HG02884 (cell line): ENCODE measurements around the gene GRIK4.
"Not testable (repeated sequence)": the region's sequence is repeated elsewhere in the genome, so short reads cannot be mapped to it uniquely, and the experiment has no call there.

Experiments
- ATAC-seq: cut with Tn5 transposase; IDR thresholded peaks from one replicate; pipeline ENCODE4 v1.9.1; 2021; ENCODE audit warnings: mild to moderate bottlenecking, moderate library complexity; ENCODE audit not compliant: unreplicated experiment

The GRIK4 gene

DNA sequence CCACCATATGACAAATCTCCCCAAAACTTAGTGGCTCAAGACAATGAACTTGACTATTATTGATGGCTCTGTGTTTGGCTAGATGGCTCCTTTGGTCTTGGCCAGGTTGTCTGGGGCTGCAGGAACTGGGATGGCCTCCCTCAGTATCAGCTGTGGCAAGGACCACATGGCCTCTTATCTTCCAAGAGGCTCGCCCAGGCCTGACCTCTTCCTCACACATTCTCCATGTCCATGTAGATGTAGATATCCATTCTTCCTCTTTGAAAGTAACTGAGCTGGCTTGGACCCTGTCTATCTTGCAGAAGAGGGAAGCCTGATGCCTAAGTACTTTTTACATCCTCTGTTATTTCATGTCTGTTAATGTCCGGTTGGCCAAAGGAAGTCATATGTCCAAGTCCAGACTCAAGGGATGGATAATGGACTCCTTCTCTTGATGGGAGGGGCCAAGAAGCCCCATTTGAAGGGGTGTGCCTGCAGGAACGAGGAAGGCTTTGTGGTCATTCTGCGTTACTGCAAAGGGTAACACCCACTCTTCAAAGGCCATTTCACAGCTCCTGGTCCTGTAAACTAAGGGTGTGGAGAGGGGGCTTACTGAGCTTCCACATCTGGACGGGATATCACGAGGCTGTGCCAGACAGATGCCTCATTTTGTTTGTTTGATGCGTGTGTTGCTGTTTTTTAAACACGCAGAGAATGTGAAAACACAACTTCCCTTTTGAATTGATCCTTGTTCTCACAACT lies 87.1 kb downstream of the GRIK4 start:
- ATAC-seq, result no peak

DNA sequence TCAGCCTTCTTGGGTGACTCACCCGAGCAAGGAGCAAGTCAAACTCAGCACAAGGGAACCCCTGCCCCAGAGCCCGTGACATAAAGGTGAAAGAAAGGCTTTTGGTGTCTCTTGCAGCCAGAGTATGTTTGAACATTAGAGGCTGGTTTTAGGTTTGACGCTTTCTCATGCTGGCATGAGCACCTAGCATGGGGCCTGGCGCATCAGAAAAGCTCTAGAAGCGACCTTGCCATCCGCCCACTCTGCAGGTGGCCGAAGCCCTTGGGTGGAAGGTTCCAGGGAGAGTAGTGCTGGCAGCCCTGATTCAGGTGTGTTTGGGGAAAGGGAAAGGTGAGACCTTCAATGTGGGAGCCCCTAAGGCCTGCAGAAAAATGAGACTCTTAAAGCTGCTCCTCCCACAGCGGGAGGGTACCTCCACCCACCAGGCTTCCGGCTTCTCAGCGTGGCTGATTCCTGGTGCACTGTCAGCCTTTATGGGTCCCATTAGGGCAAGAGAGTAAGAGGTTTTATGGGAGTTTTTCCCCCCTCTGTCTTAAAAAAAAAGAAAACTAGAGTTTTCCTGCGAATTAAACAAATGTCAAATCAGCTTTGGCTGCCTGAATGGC lies 88.4 kb downstream of the GRIK4 start:
- no peak for ATAC-seq

DNA sequence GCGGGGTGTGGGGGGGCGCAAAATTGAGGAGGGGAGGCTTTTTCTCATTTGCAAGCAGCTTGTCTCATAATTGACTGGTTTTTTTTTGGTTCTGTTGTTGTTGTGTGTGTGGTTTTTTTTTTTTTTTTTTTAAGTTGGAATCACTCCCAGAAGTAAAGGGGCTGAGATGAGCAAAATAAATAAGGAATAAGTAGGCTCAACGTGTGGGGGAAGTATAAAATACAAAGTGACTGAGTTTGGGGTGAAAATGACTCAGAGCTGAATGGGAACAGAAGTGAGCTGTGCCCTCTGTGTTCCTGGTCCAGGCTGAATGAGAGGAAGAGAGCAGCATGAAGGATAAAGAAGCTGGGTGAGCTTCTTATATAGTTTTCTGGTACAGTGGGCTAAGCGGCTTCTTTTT lies 90.0 kb downstream of the GRIK4 start:
- no peak for ATAC-seq

DNA sequence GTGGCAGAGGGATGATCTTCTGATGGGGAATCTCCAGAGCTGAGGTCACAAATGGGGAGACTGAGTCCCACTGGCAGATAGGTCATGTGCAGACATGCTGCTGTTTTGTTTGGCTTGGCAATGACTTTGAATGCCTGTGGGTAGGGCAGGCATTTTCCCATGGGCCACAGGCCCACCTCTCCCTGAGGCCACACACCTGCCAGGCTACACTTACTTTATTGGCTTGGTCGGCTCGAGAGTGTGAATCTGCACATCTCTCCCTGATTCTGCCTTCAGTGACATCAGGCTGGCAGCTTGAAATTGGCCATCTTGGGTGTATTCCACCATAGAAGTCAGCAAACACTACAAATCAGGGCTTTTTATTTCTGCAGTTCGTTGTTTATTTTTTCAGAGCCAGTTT lies 91.5 kb downstream of the GRIK4 start:
- no peak for ATAC-seq

DNA sequence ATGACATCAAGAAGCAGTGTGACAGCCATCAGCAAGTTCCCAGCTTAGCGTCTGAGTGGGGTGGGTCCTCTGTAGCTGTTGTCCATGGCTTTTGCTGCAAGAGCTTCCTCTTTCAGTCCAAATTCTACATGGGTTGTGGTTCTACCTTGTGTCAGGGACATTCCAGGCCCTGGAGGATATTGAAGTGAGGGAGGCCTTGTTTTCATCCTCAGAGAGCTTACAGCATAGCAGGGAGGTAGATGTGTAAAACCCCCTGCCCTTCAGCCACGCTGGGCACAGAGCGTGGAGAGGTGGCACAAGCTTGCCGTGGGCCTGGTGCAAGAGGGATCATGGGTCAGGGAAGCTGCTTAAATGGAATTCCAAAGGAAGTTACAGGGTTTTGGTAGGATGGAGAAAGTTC lies 93.9 kb downstream of the GRIK4 start:
- no peak for ATAC-seq

DNA sequence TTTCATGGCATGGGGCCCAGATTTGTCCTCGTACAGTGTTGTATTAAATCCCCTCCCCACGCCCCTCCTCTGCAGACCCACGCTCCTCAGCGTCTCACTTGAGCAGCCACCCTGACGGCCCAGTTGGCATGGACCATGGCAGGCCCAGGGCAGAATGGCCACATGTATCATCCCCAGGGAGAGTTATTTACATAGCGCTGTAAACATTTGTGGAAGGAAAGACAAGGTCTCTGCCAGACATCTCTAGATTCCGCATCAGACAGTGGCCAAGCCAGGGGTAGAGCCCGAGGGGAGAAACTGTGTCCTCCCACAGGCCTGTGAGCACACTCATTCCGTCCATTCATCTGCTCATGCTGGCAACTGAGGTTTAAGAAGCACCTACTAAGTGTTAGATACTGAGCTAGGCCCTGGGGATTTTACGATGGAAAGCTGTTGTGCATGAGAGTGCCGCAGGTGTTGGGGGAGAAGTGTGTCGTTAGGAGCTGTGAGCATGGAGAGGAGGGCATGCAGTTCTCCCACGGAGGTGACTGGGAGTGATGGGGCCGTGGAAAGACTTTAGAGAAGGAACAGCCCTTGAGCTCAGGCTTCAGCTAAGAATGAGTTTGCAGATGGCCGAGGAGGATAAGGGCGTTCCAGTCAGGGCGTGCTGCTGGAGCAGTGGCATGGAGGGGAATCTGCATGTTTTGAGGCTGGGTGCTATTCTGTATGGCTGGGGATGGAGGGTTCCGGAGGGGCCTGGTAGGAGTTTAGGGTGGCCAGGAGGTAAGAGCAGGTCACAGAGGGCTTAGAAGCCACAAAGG lies 94.9 kb downstream of the GRIK4 start:
- ATAC-seq, result no peak

DNA sequence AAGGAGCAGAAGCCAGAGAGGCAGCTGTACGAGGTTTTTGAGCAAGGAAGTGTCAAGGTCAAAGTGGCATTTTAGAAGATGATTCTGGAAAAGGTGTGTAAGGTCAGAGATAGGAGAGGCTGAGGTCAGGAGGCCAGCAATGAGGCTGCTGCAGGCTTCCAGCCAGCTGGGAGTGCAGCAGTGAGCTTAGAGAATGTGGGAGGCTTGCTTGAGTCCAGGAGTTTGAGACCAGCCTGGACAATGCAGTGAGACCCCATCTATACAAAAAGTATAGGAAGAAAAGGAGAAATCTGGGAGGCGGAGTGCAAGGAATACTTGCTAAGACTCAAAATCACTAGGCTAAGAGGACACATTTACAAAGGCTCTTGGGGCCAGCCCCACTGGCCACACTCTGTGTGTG lies 96.5 kb downstream of the GRIK4 start:
- ATAC-seq, result no peak

DNA sequence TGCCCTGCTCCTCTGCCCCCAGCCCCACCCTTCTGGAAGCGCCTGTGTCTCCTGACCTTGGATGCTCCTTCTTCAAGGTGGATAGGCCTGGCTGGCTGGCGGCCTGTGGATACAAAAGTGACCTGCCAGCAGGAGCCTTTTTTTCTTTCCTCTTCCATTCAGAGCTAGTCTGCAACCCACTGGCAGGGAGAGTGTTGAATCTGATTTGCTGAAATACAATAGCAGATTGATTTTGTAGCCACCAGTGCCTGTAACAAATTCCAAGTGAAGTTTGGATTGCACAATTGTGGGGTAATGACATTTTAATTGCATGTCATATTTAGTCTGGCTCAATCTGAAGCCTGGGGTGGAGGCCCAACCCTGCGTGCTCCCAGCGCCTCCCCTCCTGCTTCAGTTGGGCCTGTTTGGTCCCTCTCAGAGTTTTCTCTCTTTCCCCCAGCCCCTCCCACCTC lies 97.2 kb downstream of the GRIK4 start:
- no peak for ATAC-seq

DNA sequence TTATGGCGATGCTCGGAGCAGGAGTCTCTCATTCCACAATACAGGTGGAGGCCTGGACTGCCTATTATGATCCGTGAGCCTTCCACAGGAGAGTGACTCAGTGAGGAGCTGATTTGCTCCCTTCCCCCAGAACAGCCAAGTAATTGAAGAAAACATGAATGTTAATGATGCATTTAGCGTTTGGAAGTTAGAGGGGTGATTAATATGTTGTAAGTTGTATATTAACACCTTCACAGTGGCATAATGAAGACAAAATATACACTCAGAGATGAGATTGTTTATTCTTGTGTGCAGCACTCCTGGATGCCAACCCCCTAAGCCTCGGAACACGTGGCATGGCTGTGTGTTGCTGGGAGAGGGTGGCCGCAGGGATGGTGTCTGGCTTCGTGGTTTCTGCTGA lies 98.6 kb downstream of the GRIK4 start:
- ATAC-seq, result no peak

DNA sequence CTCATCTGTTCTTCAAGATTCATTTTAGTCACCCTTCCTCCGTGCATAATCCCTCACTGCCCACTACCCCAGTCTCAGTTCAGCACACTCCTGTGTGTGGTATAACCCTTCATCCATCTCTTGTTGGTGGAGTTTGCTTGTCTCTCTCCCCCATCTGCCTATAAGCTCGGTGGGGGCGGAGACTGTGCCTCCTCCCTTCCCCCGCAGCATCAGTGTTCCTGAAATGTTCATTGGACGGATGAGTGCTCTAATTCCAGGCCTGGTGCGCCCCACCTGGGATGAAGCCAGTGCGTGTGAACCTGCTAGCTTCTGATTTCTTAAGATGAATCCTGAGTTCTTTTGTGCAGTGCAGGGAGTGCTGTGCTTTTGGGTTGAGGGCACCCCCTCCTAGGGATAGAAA lies 100.0 kb downstream of the GRIK4 start:
- no peak for ATAC-seq

DNA sequence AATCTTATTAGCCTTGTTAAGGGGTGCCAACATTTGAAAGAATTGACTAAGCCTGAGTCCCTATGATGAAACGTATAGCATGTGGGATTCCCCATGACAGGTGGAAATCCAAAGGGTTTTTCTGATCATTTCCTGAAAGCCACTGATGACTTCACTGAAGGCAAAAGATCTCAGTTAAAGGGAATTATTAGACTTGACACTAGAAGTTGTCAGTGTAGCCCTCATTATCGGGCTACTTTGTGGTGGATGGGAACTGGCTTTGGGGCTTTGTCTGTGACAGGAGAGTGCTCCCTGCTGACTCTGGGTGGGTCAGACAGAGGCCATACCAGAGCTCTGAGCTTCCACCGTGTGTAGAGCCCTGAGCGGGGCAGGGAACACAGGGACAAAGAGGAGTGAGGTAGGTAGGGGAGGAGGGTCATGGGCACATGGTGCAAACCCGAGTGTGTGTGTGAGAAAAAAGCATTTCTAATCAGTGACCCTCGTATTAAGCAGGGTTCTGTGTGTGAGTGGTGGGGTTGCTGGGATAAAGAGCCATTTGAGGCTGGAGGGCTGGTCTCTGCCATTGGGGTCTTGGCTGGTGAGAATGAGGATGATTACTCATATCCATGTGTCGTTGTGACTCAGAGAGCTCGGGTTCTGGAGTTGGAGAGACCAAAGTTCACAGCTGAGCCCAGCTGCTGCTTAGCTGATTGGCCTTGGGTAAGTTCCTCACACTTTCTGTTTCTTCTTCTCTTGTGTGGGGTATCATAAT lies 101.1 kb downstream of the GRIK4 start:
- ATAC-seq, result peak; percentile 81

DNA sequence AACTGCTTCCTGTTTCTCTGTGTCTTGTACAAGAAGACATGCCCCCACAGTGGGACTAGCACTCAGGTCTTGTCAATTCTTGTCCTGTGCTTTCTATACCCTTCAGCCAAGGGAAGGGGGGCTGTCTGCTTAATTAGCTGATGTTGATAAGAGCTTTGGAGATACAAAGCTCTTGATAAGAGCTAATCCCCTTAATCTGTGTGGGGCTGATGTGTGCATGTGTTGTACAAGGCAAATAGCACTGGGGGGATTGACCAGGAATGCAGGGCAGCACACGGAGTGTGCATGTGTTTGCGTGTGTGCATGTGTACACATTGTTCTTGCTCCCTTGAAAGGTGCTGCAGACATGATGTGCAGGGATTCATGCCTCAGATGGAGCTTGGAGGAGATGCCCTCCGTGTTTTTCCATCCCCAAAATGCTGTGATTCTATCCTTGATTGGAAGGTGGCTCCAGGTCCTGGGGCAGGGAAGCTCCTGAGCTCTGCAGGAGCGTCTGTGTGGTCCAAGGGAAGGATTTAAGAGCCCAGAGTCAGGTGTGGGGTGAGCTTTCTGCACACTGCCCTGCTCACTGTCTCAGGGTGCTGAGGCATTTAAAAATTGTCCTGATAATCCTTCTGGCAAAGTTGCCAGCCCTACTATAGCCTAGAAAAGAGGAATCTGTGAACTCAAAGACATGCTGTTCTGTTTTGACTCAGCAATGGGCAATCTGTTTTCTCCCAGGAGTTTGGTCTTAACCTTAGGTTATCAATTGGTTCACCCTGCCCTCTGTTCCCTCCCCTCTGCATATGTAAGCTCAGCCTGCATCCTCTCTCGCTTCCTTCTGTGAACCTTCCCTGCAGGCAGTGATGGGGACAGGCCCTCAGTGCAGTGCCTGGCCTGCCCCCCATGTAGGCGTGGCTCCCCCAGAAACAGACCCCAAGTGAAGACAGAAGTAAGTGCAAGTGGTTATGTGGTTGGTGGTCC lies 102.0 kb downstream of the GRIK4 start:
- peak; percentile 56 for ATAC-seq

DNA sequence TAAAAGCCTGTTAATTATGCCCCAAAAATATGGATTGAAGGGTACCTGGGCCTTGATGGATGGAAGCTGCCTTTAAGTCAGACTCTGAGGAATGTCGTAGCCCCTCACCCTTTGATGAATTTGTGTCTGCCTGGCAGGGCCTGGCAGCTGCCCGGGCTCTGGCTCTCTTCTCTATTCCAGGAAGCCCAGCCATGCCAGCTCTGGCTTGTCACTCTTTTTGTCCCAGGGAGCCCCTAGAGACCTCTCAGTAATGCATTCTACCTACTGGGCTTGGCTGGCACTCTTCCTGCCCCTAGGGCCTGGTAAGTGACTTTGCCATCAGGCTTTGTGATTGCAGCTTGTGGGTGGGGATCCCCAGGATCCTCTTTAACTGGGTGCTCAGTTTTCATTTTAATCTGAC lies 103.8 kb downstream of the GRIK4 start:
- no peak for ATAC-seq

DNA sequence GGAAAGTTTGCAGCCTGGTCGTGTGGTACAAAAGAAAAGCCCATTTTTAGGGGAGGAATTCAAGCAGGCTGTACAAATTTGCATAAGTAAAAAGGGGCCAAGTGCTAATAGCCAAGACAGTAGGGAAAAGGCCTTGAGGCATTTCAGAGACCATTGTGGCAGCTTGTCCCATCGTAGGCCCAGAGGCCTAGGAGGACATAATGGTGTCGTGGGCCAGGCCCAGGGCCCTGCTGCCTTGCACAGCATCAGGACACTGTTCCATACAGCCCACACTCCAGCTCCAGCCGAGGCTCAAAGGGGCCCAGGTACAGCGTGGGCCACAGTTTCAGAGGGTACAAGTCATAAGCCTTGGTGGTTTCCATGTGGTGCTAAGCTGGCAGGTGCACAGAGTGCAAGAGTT lies 106.9 kb downstream of the GRIK4 start:
- no peak for ATAC-seq

DNA sequence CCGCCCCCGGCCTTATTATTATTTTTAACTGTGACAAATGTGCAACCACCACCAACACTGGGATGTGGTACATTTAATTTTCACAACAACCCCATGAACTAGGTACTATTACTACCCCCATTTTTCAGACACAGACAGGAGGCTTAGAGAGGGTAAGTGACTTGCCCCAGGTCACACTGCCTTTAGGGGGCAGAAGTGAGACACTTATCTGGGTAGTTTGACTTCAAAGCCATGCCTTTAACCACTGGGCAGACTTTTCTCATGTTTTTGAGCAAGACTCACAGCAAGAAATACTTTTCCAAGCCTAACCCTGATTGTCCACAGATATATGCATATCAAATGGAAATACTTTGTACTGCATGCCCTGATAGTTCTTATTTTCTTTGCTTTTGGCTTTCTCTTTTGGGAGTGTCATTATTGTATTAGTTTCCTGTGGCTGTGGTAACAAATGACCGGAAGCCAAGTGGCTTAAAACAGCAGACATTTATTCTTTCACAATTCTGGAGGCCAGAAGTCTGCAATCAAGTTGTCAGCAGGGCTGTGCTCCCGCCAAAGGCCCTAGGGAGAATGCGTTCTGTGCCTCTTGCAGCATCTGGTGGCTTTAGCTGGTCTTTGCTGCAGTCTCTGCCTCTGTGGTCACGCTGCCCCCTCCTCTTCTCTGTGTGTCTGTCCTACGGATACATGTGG lies 110.8 kb downstream of the GRIK4 start:
- no peak for ATAC-seq

DNA sequence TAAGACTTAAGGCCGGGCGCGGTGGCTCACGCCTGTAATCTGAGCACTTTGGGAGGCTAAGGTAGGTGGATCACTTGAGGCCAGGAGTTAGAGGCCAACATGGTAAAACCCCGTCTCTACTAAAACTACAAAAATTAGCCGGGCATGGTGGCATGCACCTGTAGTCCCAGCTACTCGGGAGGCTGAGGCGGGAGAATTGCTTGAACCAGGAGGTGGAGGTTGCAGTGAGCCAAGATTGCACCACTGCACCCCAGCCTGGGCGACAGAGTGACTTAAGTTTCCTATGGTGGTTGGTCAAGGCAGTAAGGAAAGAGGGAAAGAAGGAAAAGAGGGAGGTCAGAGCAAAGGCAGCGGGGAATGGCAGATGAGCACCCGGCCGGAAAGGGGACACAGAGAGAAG lies 113.4 kb downstream of the GRIK4 start:
- not testable (repeated sequence) for ATAC-seq

DNA sequence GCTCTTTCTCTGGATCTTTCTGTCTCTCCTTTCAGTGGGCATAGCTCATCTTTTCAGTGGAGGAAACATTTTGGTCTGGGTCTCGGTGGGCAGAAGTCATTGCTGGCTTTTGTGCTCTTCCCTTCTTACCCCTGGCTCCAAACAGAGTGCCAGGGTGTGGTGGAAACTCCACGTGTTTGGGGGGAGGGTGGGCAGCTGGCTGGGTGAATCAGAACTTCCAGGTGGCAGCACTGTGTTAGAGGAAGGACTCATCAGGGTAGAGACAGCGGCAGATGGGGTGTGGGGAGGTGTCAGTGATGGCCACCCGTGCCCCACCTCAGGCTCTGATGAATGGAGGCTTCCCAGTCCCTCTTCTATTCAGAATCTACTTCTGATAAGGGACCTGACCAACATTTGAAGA lies 114.0 kb downstream of the GRIK4 start:
- ATAC-seq, result no peak

DNA sequence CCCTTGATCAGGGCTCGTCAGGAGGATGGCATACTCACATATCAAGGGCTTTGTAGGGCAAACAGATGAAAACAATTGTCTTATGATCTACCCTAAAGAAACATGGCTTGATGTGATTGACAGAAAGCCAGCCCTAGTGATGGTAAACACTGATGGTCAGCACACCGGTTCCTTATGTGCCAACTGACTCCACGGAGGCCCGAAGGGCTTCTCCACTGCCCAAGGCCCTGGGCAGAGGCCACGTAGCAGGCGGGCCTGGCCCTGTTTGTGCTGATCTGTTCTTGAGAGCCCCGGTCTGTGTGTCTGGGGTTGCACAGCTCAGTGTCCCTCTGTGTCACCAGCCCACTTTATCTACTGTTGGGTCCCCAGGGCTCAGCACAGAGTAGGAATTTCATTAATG lies 115.2 kb downstream of the GRIK4 start:
- ATAC-seq, result no peak

DNA sequence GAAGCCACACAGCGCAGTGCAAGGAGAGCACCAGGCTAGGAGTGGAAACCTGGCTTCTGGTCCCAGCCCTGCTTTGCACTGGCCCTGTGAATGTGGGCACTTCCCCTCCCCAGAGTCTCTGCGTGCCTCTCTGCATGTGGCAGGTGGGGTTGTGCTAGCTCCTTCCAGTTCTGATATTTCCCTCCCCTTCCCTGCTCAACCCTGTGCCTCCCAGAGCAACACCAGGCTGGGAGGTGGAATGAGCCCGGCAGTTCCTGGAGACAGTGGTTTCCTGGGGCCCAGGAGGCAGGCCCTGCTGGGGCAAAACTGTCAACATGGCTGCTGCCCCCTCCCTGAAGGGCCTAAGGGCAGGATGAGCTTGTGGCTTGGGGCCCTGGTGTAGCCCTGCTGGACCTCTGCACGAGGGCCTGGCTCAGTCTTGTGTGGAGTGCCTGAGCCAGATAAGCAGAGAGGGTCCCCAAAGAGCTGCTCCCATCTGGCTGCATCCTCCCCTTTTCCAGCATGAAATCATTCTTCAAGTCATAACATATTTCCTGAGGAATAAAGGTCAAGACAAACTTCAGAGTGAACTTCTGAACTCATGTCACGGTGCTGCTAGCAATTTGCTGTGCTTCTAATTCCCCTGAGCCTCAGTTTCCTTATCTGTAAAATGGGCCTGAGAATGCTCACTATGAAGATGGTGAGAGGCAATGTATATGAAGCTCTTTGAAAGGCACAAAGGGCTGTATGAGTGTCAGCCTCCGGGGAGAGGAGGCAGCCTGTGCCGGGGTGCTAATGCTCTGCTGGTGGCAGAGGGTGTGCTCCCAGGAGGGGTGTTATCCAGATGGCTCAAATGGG lies 116.0 kb downstream of the GRIK4 start:
- ATAC-seq, result no peak
